GM12878 (cell line): ENCODE results near the gene KLF17.

ENCODE experiments used
- BACH1 ChIP-seq: fragments of 450-650 bp; IDR thresholded peaks from 2 replicates; pipeline ENCODE4 v1.6.1; 2017; ENCODE audit warnings: mild to moderate bottlenecking, borderline replicate concordance
- EZH2 ChIP-seq: IDR thresholded peaks from 2 replicates; pipeline ENCODE4 v1.6.1; 2012; ENCODE audit warnings: low read depth, mild to moderate bottlenecking, control low read depth, inconsistent platforms, low read length, borderline replicate concordance; ENCODE audit not compliant: control insufficient read depth
- POLR2AphosphoS5 ChIP-seq: IDR thresholded peaks from 2 replicates; pipeline ENCODE4 v1.6.1; 2011; ENCODE audit warnings: mild to moderate bottlenecking, low read length, inconsistent platforms
- TAF1 ChIP-seq: IDR thresholded peaks from 2 replicates; pipeline ENCODE4 v1.6.1; 2011; ENCODE audit warnings: mild to moderate bottlenecking, low read depth, low read length, borderline replicate concordance
- TF ChIP-seq, protein P1 (sequence below): fragments of 150-350 bp; IDR thresholded peaks from 2 replicates; pipeline ENCODE4 v1.6.1; 2016; ENCODE audit warnings: low read depth, low read length

DNA sequence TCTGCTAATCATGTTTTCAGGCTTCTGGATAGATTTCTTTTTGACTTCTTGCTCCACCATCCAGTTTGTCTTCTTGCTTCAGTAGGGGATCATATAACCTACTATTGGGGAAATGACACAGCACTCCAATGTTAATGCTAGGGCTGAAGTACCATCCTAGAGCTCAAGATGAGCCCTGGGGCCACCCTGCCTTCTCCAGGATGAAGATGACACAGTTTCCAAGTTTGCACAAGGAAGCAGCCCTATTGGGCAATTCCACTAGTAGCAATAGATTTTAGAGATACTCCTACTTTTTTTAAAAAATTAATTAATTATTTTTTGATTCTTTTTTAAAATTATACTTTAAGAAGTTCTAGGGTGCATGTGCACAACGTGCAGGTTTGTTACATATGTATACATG, 34.1 kb downstream of the KLF17 start:
- TF ChIP-seq EZH2 (no peak), POLR2AphosphoS5 (no peak), TAF1 (no peak), BACH1 (no peak)
- TF ChIP-seq, protein P1, sequence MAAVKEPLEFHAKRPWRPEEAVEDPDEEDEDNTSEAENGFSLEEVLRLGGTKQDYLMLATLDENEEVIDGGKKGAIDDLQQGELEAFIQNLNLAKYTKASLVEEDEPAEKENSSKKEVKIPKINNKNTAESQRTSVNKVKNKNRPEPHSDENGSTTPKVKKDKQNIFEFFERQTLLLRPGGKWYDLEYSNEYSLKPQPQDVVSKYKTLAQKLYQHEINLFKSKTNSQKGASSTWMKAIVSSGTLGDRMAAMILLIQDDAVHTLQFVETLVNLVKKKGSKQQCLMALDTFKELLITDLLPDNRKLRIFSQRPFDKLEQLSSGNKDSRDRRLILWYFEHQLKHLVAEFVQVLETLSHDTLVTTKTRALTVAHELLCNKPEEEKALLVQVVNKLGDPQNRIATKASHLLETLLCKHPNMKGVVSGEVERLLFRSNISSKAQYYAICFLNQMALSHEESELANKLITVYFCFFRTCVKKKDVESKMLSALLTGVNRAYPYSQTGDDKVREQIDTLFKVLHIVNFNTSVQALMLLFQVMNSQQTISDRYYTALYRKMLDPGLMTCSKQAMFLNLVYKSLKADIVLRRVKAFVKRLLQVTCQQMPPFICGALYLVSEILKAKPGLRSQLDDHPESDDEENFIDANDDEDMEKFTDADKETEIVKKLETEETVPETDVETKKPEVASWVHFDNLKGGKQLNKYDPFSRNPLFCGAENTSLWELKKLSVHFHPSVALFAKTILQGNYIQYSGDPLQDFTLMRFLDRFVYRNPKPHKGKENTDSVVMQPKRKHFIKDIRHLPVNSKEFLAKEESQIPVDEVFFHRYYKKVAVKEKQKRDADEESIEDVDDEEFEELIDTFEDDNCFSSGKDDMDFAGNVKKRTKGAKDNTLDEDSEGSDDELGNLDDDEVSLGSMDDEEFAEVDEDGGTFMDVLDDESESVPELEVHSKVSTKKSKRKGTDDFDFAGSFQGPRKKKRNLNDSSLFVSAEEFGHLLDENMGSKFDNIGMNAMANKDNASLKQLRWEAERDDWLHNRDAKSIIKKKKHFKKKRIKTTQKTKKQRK, result no peak
